DND-41 (cell line): ENCODE measurements around the gene LAIR1.
A peak's percentile ranks its signal among the peaks of the same experiment; 100 is the strongest.
"Not testable (repeated sequence)": the region's sequence is repeated elsewhere in the genome, so short reads cannot be mapped to it uniquely, and the experiment has no call there.

Experiments
- ATAC-seq: fragments of 200-7000 bp; cut with Tn5 transposase; 3 replicates; pipeline ENCODE4 v1.9.1; 2021; ENCODE audit warnings: low read depth; ENCODE audit not compliant: insufficient read depth
- DNase-seq: peaks from one replicate; pipeline ENCODE4 v3.0.0-alpha.2; 2020
- H2AFZ ChIP-seq: 2 replicates; pipeline ENCODE4 v1.6.0; 2012; ENCODE audit warnings: low read depth, low read length
- H3K27ac ChIP-seq: 2 replicates; pipeline ENCODE4 v1.5.1; 2012; ENCODE audit warnings: low read length, inconsistent platforms
- H3K27me3 ChIP-seq: fragments of 200-600 bp; sonication (generic); 2 replicates; pipeline ENCODE4 v1.6.0; 2012; ENCODE audit warnings: low read length, mild to moderate bottlenecking, inconsistent platforms; ENCODE audit not compliant: insufficient read depth, poor library complexity
- H3K36me3 ChIP-seq: 2 replicates; pipeline ENCODE4 v1.5.1; 2012; ENCODE audit warnings: low read length, inconsistent platforms; ENCODE audit not compliant: insufficient read depth
- H3K4me1 ChIP-seq: 2 replicates; pipeline ENCODE4 v1.5.1; 2012; ENCODE audit warnings: mild to moderate bottlenecking, low read length; ENCODE audit not compliant: insufficient read depth
- H3K4me2 ChIP-seq: 2 replicates; pipeline ENCODE4 v1.6.0; 2012; ENCODE audit warnings: mild to moderate bottlenecking, moderate library complexity, low read length, inconsistent platforms; ENCODE audit not compliant: insufficient read depth
- H3K4me3 ChIP-seq, 2 experiments: fragments of 200-600 bp in 1 of 2; shearing (Covaris generic) in 1 of 2; 2 replicates each; pipeline ENCODE4 v1.5.1; 2012 to 2016; ENCODE audit warnings: inconsistent platforms in 2 of 2, low read length in 2 of 2, mild to moderate bottlenecking in 2 of 2, low read depth in 1 of 2, moderate library complexity in 1 of 2
- H3K79me2 ChIP-seq: 2 replicates; pipeline ENCODE4 v1.6.0; 2012; ENCODE audit warnings: low read length, inconsistent platforms; ENCODE audit not compliant: insufficient read depth
- H3K9ac ChIP-seq: 2 replicates; pipeline ENCODE4 v1.6.0; 2012; ENCODE audit warnings: low read depth, mild to moderate bottlenecking, inconsistent platforms, low read length, moderate library complexity
- H3K9me3 ChIP-seq: 2 replicates; pipeline ENCODE4 v1.5.1; 2012; ENCODE audit warnings: low read length, moderate library complexity, mild to moderate bottlenecking, inconsistent platforms; ENCODE audit not compliant: insufficient read depth, severe bottlenecking
- H4K20me1 ChIP-seq: 2 replicates; pipeline ENCODE4 v1.6.0; 2012; ENCODE audit warnings: low read length; ENCODE audit not compliant: insufficient read depth
- EZH2 ChIP-seq: IDR thresholded peaks from 3 replicates; pipeline ENCODE4 v1.6.1; 2012; ENCODE audit warnings: borderline replicate concordance, low read depth, mild to moderate bottlenecking, moderate library complexity, low read length, inconsistent platforms; ENCODE audit not compliant: severe bottlenecking
- TF ChIP-seq, protein P1 (sequence below): IDR thresholded peaks from 2 replicates; pipeline ENCODE4 v1.5.1; 2012; ENCODE audit warnings: borderline replicate concordance, low read length, moderate library complexity, mild to moderate bottlenecking; ENCODE audit not compliant: poor library complexity, severe bottlenecking; ENCODE audit errors: extremely low read depth

LAIR1 gene

DNA sequence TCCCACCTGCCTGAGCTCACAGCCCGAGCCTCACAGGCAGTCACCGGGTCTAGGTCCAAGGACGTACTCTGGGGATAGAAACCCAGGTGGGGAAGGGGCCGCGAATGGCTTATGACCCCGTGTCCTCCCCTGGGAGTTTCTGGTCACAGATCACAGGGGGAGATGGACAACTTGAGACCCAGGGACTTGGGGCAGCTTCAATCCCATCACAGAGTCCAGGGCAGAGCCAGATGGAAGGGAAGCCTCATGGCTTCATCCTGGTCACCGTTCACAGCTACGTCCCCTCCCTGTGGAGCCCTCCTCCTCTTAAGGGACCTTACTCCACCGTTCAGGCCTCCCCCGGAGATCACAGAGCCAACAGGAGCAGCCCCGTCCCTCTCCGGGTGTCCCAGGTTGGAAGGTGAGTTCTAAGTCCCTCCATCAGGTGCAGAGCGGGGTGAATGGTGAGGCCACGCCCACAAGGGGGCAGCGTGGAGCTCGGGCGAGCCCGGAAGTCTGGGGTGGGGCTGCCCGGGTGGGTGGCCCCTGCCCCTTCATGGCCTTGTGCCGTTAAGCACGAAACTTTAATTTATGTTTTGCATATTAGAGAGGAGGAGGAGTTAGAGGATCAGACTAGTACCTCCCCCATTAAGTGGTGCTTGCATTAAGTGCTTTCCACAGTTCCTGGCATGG lies 5.4 kb downstream of the LAIR1 start:
- DNase-seq (peak; percentile 76), ATAC-seq (peak; percentile 72)
- Histone ChIP-seq H4K20me1 (peaks cover 42% of the 10 kb centered on the region), H3K79me2 (peaks cover 44% of the 10 kb centered on the region), H3K4me1 (peaks cover 29% of the 10 kb centered on the region), H3K36me3 (peaks cover 71% of the 10 kb centered on the region)
- H3K27ac ChIP-seq, H3K27me3 ChIP-seq, H3K4me3 ChIP-seq, H3K4me2 ChIP-seq, H2AFZ ChIP-seq, H3K9ac ChIP-seq, H3K9me3 ChIP-seq: not testable (repeated sequence)
- TF ChIP-seq, protein P1, sequence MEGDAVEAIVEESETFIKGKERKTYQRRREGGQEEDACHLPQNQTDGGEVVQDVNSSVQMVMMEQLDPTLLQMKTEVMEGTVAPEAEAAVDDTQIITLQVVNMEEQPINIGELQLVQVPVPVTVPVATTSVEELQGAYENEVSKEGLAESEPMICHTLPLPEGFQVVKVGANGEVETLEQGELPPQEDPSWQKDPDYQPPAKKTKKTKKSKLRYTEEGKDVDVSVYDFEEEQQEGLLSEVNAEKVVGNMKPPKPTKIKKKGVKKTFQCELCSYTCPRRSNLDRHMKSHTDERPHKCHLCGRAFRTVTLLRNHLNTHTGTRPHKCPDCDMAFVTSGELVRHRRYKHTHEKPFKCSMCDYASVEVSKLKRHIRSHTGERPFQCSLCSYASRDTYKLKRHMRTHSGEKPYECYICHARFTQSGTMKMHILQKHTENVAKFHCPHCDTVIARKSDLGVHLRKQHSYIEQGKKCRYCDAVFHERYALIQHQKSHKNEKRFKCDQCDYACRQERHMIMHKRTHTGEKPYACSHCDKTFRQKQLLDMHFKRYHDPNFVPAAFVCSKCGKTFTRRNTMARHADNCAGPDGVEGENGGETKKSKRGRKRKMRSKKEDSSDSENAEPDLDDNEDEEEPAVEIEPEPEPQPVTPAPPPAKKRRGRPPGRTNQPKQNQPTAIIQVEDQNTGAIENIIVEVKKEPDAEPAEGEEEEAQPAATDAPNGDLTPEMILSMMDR = peak; percentile 33

DNA sequence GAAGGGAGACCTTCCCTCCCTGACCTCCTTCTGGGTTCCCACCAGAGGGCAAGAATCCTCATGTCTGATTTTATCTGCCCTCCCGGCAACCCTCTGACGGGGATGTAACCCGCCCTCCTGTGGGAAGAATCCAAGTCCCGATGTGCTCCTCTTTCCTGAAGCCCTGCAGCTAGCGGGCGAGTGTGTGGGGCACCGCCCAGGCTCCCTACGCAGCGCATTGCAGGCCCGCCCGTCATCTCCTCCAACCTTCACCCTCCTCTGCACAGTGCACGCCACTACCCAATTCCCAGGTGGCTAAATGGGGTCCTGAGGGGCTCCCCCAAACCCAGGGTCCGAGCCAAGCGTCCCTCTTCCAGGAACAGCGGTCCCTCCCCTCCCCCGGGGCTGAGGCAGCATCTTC lies 7.3 kb downstream of the LAIR1 start:
- H3K9ac ChIP-seq = no peak overlapping the region
- H3K4me1 ChIP-seq = peaks cover 10% of the 10 kb centered on the region; the same call in 1 of the 2 replicates
- peaks cover 40% of the 10 kb centered on the region for H4K20me1 ChIP-seq
- peaks cover 25% of the 10 kb centered on the region for H3K79me2 ChIP-seq
- H3K36me3 ChIP-seq = peaks cover 58% of the 10 kb centered on the region
- ATAC-seq (no peak), DNase-seq (peak; percentile 22)
- TF ChIP-seq, protein P1 = no peak
- TF ChIP-seq EZH2 = no peak
- no peak overlapping the region for H3K4me2 ChIP-seq
- H3K27ac ChIP-seq = peak overlapping the region; percentile 40; the same call in 1 of the 2 replicates
- no peak overlapping the region for H2AFZ ChIP-seq
- H3K27me3 ChIP-seq = no peaks in the 10 kb centered on the region
- no peaks in the 10 kb centered on the region for H3K9me3 ChIP-seq
- H3K4me3 ChIP-seq = no peak overlapping the region

DNA sequence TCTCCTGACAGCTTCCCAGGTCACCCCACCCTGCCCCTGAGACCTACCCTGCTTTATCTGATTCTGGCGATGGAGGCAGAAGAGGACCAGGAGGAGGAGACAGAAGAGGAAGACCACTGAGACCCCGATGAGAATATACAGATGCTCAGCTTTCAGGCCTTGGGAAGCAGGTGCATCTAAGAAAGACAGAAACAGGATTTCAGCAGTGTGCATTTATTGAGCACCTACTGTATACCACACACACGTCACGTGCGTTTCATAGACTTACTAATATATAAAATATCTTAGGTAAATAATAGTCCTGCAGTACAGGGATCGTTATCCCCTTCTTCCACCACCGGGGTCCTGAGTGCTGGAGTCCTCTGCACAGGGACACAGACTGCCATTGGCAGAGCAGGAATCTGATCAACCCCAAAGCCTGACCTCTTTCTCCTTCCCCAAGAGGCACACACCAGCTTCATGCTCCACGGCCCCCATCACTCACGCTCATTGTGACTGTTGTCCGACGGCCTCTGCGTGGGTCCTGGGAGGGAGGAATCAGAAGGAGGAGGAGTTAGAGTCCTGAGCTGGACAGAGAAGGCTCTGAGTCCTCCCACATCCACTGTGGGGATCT lies 8.2 kb downstream of the LAIR1 start:
- Histone ChIP-seq H4K20me1 (peaks cover 46% of the 10 kb centered on the region), H3K36me3 (peaks cover 54% of the 10 kb centered on the region), H3K4me2 (no peak overlapping the region), H3K9me3 (no peaks in the 10 kb centered on the region), H2AFZ (no peak overlapping the region), H3K27ac (no peak overlapping the region; the same call in 1 of the 2 replicates), H3K79me2 (peaks cover 20% of the 10 kb centered on the region), H3K4me1 (peaks cover 6% of the 10 kb centered on the region; the same call in 1 of the 2 replicates), H3K27me3 (no peaks in the 10 kb centered on the region), H3K4me3 (no peak overlapping the region), H3K9ac (no peak overlapping the region)
- TF ChIP-seq, protein P1 = no peak
- no peak for TF ChIP-seq EZH2
- ATAC-seq (no peak), DNase-seq (peak; percentile 17)
